ENCODE results near the gene FMO2.

DNA sequence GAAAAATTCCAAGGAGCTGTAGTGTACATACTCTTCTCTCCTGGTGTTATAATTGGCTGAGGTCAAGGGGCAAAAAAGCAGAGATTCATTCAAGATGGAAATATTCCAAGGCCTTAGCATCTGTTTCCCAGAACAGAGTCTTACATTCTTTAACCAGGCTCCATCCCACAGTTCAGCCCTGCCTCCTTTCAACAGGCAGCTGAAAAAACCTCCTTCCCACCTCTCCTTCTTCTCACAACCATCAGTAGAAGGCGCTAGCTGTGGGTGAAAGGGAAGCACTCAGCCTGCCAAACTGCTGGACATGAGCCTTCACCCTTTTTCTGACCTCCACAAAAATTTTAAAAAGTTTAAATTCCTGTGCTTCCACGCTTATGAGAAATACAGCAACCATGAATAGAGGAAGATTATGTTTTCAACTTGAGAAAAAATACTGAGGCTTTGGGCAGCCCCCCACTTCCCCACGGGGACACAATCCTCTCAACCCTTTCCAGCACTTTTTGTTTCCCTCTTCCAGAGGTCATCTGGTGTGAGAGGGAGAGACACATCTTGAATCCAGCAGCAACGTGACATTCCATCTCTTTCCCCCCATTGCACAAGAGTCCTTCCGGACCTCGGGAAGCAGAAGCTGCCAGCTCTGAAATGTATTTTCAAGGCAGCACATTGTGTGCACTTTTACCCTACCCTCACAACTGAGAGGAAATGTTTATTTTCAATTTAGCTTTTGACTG lies 43.2 kb upstream of the FMO2 start:
- TF ChIP-seq, protein P1, sequence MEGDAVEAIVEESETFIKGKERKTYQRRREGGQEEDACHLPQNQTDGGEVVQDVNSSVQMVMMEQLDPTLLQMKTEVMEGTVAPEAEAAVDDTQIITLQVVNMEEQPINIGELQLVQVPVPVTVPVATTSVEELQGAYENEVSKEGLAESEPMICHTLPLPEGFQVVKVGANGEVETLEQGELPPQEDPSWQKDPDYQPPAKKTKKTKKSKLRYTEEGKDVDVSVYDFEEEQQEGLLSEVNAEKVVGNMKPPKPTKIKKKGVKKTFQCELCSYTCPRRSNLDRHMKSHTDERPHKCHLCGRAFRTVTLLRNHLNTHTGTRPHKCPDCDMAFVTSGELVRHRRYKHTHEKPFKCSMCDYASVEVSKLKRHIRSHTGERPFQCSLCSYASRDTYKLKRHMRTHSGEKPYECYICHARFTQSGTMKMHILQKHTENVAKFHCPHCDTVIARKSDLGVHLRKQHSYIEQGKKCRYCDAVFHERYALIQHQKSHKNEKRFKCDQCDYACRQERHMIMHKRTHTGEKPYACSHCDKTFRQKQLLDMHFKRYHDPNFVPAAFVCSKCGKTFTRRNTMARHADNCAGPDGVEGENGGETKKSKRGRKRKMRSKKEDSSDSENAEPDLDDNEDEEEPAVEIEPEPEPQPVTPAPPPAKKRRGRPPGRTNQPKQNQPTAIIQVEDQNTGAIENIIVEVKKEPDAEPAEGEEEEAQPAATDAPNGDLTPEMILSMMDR (IDR thresholded peaks at IDR 0.05; ENCODE audit: insufficient read depth, low read length, poor library complexity, severe bottlenecking): no peak
- no peak for TF ChIP-seq EZH2phosphoT487 (conservative IDR thresholded peaks at IDR 0.05; ENCODE audit: low read length)

All from SU-DHL-6 (cell line).